Stimulated activated CD8-positive, alpha-beta memory T cell treated with anti-CD3 and anti-CD28 coated beads, Interleukin-12 subunit alpha, Interleukin-12 subunit beta, amount 100 ng/mL, for 4 hours (primary cell): Measurements from ENCODE around the gene NTS.

Experiments used
- DNase-seq: peaks from one replicate; pipeline ENCODE4 v3.0.0-alpha.2; 2020; ENCODE audit warnings: low read depth

Gene NTS

GRCh38 chr12:85923767-85924331 is 49.8 kb downstream of the NTS start:
- no peak for DNase-seq

DNA sequence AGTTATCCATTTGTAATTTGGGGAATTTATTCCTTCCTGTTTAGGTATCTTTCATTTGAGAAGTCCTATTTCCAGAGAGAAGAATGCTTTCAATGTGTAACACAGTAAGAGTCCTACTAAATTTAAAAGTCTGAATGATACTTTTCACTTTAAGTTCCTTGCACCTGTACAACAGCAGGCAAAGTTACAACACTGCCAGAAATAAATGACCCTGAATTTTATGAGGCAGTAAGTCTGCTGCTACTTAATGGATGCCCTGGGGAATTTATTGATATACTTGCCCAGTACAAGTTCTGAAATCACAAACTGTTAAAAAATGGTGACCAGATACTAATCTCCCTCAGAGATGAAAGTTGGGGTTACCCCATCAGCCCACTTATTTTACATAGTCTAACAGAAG is 53.1 kb downstream of the NTS start:
- DNase-seq = no peak
